RWPE1 (cell line): ENCODE measurements around the gene CWH43.
"Not testable (repeated sequence)": the region's sequence is repeated elsewhere in the genome, so short reads cannot be mapped to it uniquely, and the experiment has no call there.

Source experiments
- CTCF ChIA-PET: fragments of 350-600 bp; sonication (Branson Sonifier 250); formaldehyde crosslinking; extraction: SDS; loops from one replicate; lab custom pipeline; 2021; lab: Yijun Ruan, JAX
- POLR2A ChIA-PET: fragments of 400-600 bp; formaldehyde crosslinking; extraction: SDS; loops from one replicate; lab custom pipeline; 2020; ENCODE audit warnings: antibody characterized with exemption; ENCODE audit not compliant: low non-redundant PET; lab: Yijun Ruan, JAX
- DNase-seq: peaks from one replicate; pipeline ENCODE4 v3.0.0; 2012; ENCODE audit warnings: low spot score
- H3K27ac ChIP-seq: fragments of 450-650 bp; 2 replicates; pipeline ENCODE4 v1.5.1; 2017
- CTCF ChIP-seq: fragments of 450-650 bp; conservative IDR thresholded peaks from 2 replicates; pipeline ENCODE4 v1.5.1; 2017; ENCODE audit warnings: low read depth, mild to moderate bottlenecking

The CWH43 gene

GRCh38 chr4:49063670-49064069 lies 77.6 kb downstream of the CWH43 start:
- CTCF ChIA-PET: no interaction called here
- DNase-seq: no peak
- no peak overlapping the region for H3K27ac ChIP-seq
- no peak for TF ChIP-seq CTCF
- POLR2A ChIA-PET: no interaction called here

GRCh38 chr4:49072196-49072595 lies 86.1 kb downstream of the CWH43 start:
- H3K27ac ChIP-seq, POLR2A ChIA-PET, DNase-seq, CTCF ChIA-PET: not testable (repeated sequence)

GRCh38 chr4:49091883-49092282 lies 105.8 kb downstream of the CWH43 start:
- POLR2A ChIA-PET, CTCF ChIA-PET, H3K27ac ChIP-seq, DNase-seq: not testable (repeated sequence)

- CTCF ChIA-PET, POLR2A ChIA-PET, DNase-seq, H3K27ac ChIP-seq: not testable (repeated sequence)
Measured at GRCh38 chr4:49092608-49093135, 106.6 kb downstream of the CWH43 start.

GRCh38 chr4:49096215-49096614 lies 110.1 kb downstream of the CWH43 start:
- POLR2A ChIA-PET, H3K27ac ChIP-seq, DNase-seq, CTCF ChIA-PET: not testable (repeated sequence)

- DNase-seq, POLR2A ChIA-PET, H3K27ac ChIP-seq, CTCF ChIA-PET: not testable (repeated sequence)
Measured at GRCh38 chr4:49096627-49097026, 110.6 kb downstream of the CWH43 start.

GRCh38 chr4:49097071-49097470 lies 111.0 kb downstream of the CWH43 start:
- POLR2A ChIA-PET, CTCF ChIA-PET, DNase-seq, H3K27ac ChIP-seq: not testable (repeated sequence)

- POLR2A ChIA-PET, H3K27ac ChIP-seq, CTCF ChIA-PET, DNase-seq: not testable (repeated sequence)
Measured at GRCh38 chr4:49097505-49097904, 111.4 kb downstream of the CWH43 start.

- H3K27ac ChIP-seq, CTCF ChIA-PET, POLR2A ChIA-PET, DNase-seq: not testable (repeated sequence)
Measured at GRCh38 chr4:49098034-49098759, 112.1 kb downstream of the CWH43 start.

GRCh38 chr4:49099831-49100444 lies 113.9 kb downstream of the CWH43 start:
- POLR2A ChIA-PET, CTCF ChIA-PET, DNase-seq, H3K27ac ChIP-seq: not testable (repeated sequence)

GRCh38 chr4:49102344-49102898 lies 116.3 kb downstream of the CWH43 start:
- CTCF ChIA-PET, DNase-seq, POLR2A ChIA-PET, H3K27ac ChIP-seq: not testable (repeated sequence)

- POLR2A ChIA-PET: not testable (repeated sequence)
Measured at GRCh38 chr4:49103436-49104136, 117.5 kb downstream of the CWH43 start.

GRCh38 chr4:49104231-49104930 lies 118.3 kb downstream of the CWH43 start:
- H3K27ac ChIP-seq, DNase-seq, POLR2A ChIA-PET, CTCF ChIA-PET: not testable (repeated sequence)

More at GRCh38 chr4:49103436-49104136, 117.5 kb downstream of the CWH43 start:
- H3K27ac ChIP-seq, CTCF ChIA-PET, DNase-seq: not testable (repeated sequence)

GRCh38 chr4:49105248-49105904 lies 119.3 kb downstream of the CWH43 start:
- CTCF ChIA-PET, H3K27ac ChIP-seq, POLR2A ChIA-PET, DNase-seq: not testable (repeated sequence)

- POLR2A ChIA-PET: not testable (repeated sequence)
Measured at GRCh38 chr4:49107262-49107661, 121.2 kb downstream of the CWH43 start.

More at GRCh38 chr4:49107262-49107661, 121.2 kb downstream of the CWH43 start:
- H3K27ac ChIP-seq, DNase-seq, CTCF ChIA-PET: not testable (repeated sequence)
